HG02943 (cell line): Measurements from ENCODE around the gene GLS2.
"Not testable (repeated sequence)": the region's sequence is repeated elsewhere in the genome, so short reads cannot be mapped to it uniquely, and the experiment has no call there.

ENCODE experiments used
- ATAC-seq: cut with Tn5 transposase; IDR thresholded peaks from one replicate; pipeline ENCODE4 v1.9.1; 2021; ENCODE audit warnings: mild to moderate bottlenecking, low read depth, moderate library complexity; ENCODE audit not compliant: unreplicated experiment

The GLS2 gene

DNA sequence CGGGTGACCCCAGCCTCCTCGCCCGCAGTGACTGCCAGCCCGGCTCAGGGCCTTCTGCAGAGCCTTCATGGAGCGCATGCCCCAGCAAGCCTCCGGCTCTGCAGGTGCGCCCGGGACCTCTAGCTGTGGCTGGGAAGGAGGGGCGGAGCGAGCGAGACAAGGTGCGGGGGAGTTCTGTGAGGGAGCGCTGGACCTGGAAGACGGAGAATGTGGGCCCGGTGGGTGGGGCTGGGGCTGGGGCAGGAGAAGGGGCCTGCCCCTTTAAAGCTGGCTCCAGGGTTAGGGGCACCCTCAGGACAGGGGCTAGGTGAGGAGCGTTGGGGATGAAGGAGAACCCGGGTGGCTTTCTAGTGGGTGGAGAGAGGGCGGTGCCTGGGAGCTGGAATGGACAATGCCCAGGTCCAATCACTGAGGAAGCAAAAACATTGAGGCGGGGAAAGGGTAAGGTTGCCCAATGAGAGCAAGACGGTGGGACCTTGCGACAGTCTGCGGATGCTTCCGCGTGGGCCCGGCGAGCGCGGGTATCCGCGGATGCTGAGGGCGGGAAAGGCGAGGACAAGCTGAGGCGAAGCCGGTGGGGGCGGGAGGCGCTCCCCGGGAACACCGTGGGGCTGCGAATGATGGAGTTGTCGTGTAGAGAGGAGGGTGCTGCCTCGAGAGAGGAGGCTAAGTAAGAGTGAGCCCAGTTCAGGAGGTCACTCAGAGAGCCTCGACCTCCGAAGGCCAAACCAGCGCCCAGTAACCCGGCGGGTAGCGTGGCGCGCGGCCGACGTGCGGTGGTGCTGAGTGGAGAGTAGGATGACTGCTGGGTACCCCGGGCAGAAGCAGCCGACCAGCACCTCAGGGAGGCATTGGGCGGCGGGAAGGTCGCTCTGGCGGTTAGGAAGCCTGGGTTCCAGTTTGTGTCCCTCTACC lies at the start of gene GLS2:
GLS2 (minus strand) TSS at position 121 of the 915 bp plus-strand sequence; CDS start at position 78, 43 bp downstream.
- ATAC-seq, result peak; percentile 81

- ATAC-seq, result no peak
Measured at GRCh38 chr12:56537546-56537945, 49.6 kb upstream of the GLS2 start.

DNA sequence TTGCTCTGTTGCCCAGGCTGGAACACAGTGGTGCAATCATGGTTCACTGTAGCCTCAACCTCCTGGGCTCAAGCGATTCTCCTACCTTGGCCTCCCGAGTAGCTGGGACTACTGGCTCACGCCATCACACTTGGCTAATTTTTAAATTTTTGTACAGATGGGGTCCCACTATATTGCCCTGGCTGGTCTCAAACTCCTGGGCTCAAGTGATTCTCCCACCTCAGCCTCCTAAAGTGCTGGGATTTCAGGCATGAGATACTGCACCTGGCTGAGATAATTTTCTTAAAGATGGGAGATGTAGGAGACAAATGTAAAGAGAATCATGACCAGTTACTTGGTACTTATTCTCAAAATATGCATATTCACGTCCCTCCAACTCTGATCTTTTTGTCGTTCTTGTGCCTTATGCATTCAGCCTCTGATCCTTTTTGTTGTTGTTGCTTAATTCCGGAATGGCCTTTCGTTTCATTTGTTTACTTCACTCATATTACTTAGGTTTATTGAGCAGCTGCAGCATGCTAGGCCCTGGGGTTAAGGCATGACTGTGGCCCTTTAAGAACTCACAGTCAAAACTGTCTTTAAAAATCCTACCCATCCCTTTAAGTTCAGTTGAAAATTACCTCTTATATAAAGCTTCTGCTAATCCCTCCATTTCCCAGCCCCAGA lies 42.6 kb upstream of the GLS2 start:
- ATAC-seq, result no peak

DNA sequence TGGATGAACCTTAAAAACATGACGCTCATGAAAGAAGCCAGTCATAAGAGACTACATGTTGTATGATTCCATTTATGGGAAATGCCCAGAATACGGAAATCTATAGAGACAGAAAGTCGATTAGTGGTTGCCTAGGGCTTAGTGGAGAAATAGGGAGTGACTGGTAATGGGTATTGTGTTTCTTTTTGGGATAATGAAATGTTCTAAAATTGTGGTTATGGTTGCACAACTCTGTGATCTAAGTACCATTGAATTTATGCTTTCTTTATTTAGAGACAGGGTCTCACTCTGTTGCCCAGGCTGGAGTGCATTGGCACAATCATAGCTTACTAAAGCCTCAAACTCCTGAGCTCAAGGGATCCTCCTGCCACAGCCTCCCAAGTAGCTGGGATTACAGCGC lies 41.7 kb upstream of the GLS2 start:
- ATAC-seq, result no peak

DNA sequence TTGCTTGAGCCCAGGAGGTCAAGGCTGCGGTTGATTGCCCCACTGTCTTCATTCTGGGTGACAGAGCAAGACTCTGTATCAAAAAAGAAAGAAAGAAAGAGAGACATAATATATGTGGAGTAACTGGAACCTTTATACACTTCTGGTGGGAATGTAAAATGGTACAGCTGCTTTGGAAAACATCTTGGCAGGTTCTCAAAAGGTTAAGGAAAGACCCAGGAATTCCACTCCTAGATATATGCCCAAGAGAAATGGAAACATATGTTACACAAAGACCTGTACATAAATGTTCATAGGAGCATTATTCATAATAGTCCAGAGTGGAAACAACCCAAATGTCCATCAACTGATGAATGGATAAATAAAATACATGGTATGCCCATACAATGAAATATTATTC lies 40.9 kb upstream of the GLS2 start:
- no peak for ATAC-seq

- ATAC-seq, result no peak
Measured at GRCh38 chr12:56522411-56523193, 34.6 kb upstream of the GLS2 start.

- ATAC-seq, result no peak
Measured at GRCh38 chr12:56521590-56522371, 33.8 kb upstream of the GLS2 start, which contains the start of gene RBMS2. TSS of gene RBMS2 (plus strand) at chr12:56521820. CDS start at chr12:56522024, 204 bp downstream.

- ATAC-seq, result no peak
Measured at GRCh38 chr12:56521209-56521589, 33.2 kb upstream of the GLS2 start.

GRCh38 chr12:56520506-56520905 lies 32.5 kb upstream of the GLS2 start:
- no peak for ATAC-seq

GRCh38 chr12:56520048-56520447 lies 32.1 kb upstream of the GLS2 start:
- ATAC-seq, result no peak

- no peak for ATAC-seq
Measured at GRCh38 chr12:56518570-56518969, 30.6 kb upstream of the GLS2 start.

DNA sequence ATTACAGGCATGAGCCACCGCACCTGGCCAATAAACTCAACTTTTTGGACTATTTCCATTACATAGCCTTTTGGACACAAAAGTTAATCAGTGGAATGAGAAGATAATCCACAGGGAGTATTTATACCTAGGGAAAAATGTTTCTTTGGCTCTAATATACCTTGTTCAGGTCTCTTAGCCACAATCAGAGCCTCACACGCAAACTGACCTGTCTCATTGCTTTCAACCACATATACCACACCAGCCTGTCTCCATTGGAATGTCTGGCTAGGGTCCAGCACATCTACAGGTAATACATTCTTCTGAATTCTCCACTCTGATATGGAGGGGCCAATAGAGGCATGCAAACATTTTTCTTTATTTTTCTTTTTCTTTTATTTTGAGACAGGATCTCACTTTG lies 29.9 kb upstream of the GLS2 start:
- no peak for ATAC-seq

DNA sequence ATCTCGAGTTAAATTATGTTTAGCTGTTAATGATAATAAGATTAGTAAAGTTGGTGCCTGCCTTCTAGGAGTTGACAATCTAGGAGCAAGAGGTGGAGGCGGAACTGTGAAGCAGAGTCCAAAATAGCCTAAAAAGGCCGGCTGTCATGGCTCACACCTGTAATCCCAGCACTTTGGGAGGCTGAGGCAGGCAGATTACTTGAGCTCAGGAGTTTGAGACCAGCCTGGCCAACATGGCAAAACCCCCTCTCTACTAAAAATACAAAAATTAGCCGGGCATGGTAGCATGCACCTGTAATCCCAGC lies 26.0 kb upstream of the GLS2 start:
- ATAC-seq, result not testable (repeated sequence)

GRCh38 chr12:56510786-56511185 lies 22.8 kb upstream of the GLS2 start:
- ATAC-seq, result no peak

GRCh38 chr12:56499879-56500278 lies 11.9 kb upstream of the GLS2 start:
- ATAC-seq, result not testable (repeated sequence)

GRCh38 chr12:56499452-56499851 lies 11.5 kb upstream of the GLS2 start:
- not testable (repeated sequence) for ATAC-seq

DNA sequence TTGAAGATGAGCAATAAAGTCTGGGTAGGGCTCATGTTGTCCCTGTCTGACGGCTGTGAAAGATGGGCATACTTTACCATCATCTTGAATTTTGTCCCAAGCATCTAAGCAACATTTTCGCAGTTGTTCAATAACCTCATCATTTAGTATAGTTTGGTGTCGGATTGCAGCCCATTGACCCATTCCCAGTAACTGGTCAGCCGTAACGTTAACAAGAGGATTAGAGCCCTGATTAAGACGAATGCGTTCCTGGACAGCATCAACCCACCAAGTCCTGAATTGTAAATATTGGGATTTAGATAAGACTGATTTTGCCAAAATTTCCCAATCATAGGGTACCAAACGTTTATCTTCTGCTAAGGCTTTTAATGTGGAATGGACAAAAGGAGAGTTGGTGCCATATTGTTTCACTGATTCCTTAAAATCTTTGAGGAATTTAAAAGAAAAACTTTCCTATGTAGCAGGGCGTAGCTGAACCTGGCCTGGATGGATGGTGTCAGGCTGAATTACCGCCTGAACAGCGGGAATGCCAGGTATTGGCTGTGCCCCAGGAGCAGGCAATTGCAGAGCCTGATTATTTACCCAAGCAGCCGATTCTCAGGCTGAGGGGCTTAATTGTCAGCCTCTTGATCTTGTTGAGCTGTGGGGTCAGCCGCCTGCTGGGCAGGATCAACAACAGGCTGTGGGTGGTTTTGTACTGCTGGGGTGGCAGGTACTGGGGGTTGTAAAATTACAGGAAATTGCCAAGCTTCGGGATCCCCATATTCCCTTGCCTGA lies 10.4 kb upstream of the GLS2 start:
- not testable (repeated sequence) for ATAC-seq

DNA sequence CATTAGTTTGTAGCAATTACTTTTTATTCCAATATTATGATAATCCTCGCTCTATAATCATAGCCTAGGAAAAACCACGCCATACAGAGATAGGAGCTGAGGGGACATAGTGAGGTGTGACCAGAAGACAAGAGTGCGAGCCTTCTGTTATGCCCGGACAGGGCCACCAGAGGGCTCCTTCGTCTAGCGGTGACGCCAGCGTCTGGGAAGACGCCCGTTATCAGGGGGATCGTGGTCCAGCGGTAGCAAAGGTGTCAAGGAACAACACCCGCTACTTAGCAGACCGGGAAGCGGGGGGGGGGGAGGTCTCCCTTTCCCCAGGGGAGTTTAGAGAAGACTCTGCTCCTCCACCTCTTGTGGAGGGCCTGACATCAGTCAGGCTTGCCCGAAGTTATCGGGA lies 8.7 kb upstream of the GLS2 start:
- not testable (repeated sequence) for ATAC-seq

- not testable (repeated sequence) for ATAC-seq
Measured at GRCh38 chr12:56494481-56494880, 6.5 kb upstream of the GLS2 start.

DNA sequence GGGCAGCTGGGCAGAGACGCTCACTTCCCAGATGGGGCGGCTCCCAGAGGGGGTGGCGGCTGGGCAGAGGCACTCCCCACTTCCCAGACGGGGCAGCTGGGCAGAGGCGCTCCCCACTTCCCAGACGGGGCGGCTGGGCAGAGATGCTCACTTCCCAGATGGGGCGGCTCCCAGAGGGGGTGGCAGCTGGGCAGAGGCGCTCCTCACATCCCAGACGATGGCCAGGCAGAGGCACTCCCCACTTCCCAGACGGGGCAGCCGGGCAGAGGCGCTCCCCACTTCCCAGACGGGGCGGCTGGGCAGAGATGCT lies 6.1 kb upstream of the GLS2 start:
- ATAC-seq, result not testable (repeated sequence)
